Sciatic nerve (tissue), 2 donors: Measurements from ENCODE around the gene CXXC5. TPM values are rescaled to one million over a fixed set of nuclear protein-coding genes. Genes with fewer than 3 reads are reported as not detected.

ENCODE experiments used
- ATAC-seq: fragments of 200-7000 bp; cut with Tn5 transposase; one replicate; pipeline ENCODE4 v1.9.1; 2020; ENCODE audit warnings: mild to moderate bottlenecking, moderate library complexity
- DNase-seq: peaks from one replicate; pipeline ENCODE4 v3.0.0-alpha.2; 2020; ENCODE audit warnings: low spot score
- intact Hi-C: fragments of 100-400 bp; cut with DNase I; formaldehyde crosslinking; loops from one replicate; pipeline ENCODE4 v1.14.2; 2022
- total RNA-seq: library from RNA; stranded (reverse); fragmentation: NEBNext Ultra II Directional; extraction: Animal tissue kit (Norgen Biotek cat#: 25700); gene quantifications from one replicate; pipeline ENCODE4 v1.2.1, GENCODE V29; 2021
- donor health status: DM: no; HTN: no; CAD: no.
- donor health status: DM: no; HTN: no; CAD: no.

The CXXC5 gene
- total RNA-seq, 1 donor from 2014 or later = 62.7 TPM

- intact Hi-C loops = no loop called here
- ATAC-seq = no peak
- DNase-seq = peak; percentile 55
Measured at GRCh38 chr5:139647506-139648204, 494 bp upstream of the CXXC5 start.

GRCh38 chr5:139649082-139649991, 1.2 kb downstream of the CXXC5 start:
- intact Hi-C loops = no loop called here
- ATAC-seq = peak; percentile 3

GRCh38 chr5:139650031-139650688, 2.0 kb downstream of the CXXC5 start:
- intact Hi-C loops = no loop called here
- DNase-seq (peak; percentile 73), ATAC-seq (no peak)

More at GRCh38 chr5:139649082-139649991, 1.2 kb downstream of the CXXC5 start:
- DNase-seq = peak; percentile 76

- ATAC-seq (peak; percentile 3), DNase-seq (peak; percentile 65)
- intact Hi-C loops = no loop called here
Measured at GRCh38 chr5:139650689-139651042, 2.5 kb downstream of the CXXC5 start.

- peak; percentile 62 for ATAC-seq
- intact Hi-C loops = no loop called here
- DNase-seq = peak; percentile 79
Measured at GRCh38 chr5:139651043-139651834, 3.1 kb downstream of the CXXC5 start.

GRCh38 chr5:139651853-139652787, 4.0 kb downstream of the CXXC5 start:
- peak; percentile 65 for ATAC-seq
- intact Hi-C loops = no loop called here
- peak; percentile 89 for DNase-seq

GRCh38 chr5:139652788-139653241, 4.7 kb downstream of the CXXC5 start:
- DNase-seq = no peak
- ATAC-seq = no peak
- intact Hi-C loops = no loop called here

GRCh38 chr5:139653616-139654015, 5.5 kb downstream of the CXXC5 start:
- no peak for DNase-seq
- intact Hi-C loops = no loop called here
- ATAC-seq = no peak

- ATAC-seq = no peak
- DNase-seq = no peak
- intact Hi-C loops = no loop called here
Measured at GRCh38 chr5:139654464-139654863, 6.3 kb downstream of the CXXC5 start.

- intact Hi-C loops = no loop called here
- ATAC-seq = no peak
Measured at GRCh38 chr5:139654871-139655491, 6.8 kb downstream of the CXXC5 start.

GRCh38 chr5:139655727-139656271, 7.7 kb downstream of the CXXC5 start:
- intact Hi-C loops = no loop called here
- ATAC-seq (peak; percentile 33), DNase-seq (peak; percentile 81)

More at GRCh38 chr5:139654871-139655491, 6.8 kb downstream of the CXXC5 start:
- no peak for DNase-seq

- intact Hi-C loops = no loop called here
- DNase-seq (no peak), ATAC-seq (no peak)
Measured at GRCh38 chr5:139657363-139658321, 9.5 kb downstream of the CXXC5 start.

GRCh38 chr5:139658501-139658927, 10.4 kb downstream of the CXXC5 start:
- no peak for ATAC-seq
- no peak for DNase-seq
- intact Hi-C loops = no loop called here

GRCh38 chr5:139658928-139659667, 10.9 kb downstream of the CXXC5 start:
- DNase-seq (no peak), ATAC-seq (peak; percentile 14)
- intact Hi-C loops = no loop called here

GRCh38 chr5:139659695-139660101, 11.5 kb downstream of the CXXC5 start:
- intact Hi-C loops = no loop called here
- ATAC-seq (no peak), DNase-seq (no peak)
